ENCODE results near the gene TSPO.

DNA sequence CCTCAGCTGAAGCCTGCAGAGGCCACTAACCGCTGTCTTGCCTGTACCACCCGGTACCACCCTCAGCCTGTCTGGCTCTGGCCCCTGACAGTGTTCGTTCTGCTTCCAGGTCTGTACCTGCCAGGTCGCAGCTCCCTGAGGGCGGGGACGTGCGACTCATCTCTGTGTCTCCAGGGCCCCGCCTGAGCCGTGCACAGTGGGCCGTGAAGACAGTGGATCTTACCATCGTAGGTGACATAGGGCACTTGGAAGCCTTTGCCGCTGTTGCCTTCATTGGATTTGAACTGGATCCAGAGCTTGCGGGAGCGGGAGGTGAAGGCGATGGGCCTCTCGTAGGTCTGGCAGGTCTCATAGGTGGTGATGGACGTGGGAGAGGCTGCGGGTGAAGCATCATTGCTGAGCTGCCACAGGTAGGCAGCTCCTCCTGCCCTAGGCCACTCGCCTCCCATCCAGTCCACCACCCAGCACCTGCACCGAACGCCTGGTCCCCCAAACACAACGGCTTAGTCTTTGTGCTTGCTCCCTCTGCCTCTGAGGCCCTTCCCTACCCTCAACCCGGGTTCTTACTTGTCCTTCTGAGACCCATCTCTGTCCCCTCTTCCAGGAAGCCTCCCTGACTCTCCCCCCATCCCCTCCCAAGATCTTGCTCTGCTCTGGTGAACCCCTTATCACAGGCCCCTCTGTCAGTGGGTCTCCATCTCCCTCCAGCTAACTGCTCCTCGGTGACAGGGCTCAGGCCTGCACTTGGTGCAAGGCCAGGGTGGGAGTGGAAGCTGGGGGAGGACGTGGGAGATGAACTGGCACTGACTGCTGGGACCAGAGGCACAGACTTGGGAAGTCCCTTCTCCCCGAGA, 56.7 kb downstream of the TSPO start:
- TF ChIP-seq POLR2A (IDR thresholded peaks at IDR 0.05), result no peak
- TF ChIP-seq, protein P1, sequence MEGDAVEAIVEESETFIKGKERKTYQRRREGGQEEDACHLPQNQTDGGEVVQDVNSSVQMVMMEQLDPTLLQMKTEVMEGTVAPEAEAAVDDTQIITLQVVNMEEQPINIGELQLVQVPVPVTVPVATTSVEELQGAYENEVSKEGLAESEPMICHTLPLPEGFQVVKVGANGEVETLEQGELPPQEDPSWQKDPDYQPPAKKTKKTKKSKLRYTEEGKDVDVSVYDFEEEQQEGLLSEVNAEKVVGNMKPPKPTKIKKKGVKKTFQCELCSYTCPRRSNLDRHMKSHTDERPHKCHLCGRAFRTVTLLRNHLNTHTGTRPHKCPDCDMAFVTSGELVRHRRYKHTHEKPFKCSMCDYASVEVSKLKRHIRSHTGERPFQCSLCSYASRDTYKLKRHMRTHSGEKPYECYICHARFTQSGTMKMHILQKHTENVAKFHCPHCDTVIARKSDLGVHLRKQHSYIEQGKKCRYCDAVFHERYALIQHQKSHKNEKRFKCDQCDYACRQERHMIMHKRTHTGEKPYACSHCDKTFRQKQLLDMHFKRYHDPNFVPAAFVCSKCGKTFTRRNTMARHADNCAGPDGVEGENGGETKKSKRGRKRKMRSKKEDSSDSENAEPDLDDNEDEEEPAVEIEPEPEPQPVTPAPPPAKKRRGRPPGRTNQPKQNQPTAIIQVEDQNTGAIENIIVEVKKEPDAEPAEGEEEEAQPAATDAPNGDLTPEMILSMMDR (IDR thresholded peaks at IDR 0.05), result no peak
- TF ChIP-seq POLR2AphosphoS5 (IDR thresholded peaks at IDR 0.05), result no peak
